Coronary artery (tissue), 2 donors: ENCODE data around the gene ACACA.

ENCODE experiments used
- DNase-seq: peaks from one replicate; pipeline ENCODE4 v3.0.0-alpha.2; 2017; ENCODE audit warnings: low spot score
- H3K27ac ChIP-seq, 2 donors: fragments of 200-600 bp; sonication (generic); one replicate each; pipeline ENCODE4 v1.5.1; 2016 to 2019
- H3K4me3 ChIP-seq: fragments of 200-600 bp; sonication (generic); 2 replicates; pipeline ENCODE4 v1.5.1; 2016; ENCODE audit warnings: mild to moderate bottlenecking, moderate library complexity
- TF ChIP-seq, protein P1 (sequence below): fragments of 200-600 bp; sonication (generic); IDR thresholded peaks from one replicate; pipeline ENCODE4 v1.5.1; 2019; ENCODE audit warnings: antibody characterized with exemption

ACACA gene

GRCh38 chr17:37111329-37111728, 295.3 kb downstream of the ACACA start:
- DNase-seq = no peak
- Histone ChIP-seq H3K27ac (no peak overlapping the region), H3K4me3 (no peak overlapping the region)
- TF ChIP-seq, protein P1, sequence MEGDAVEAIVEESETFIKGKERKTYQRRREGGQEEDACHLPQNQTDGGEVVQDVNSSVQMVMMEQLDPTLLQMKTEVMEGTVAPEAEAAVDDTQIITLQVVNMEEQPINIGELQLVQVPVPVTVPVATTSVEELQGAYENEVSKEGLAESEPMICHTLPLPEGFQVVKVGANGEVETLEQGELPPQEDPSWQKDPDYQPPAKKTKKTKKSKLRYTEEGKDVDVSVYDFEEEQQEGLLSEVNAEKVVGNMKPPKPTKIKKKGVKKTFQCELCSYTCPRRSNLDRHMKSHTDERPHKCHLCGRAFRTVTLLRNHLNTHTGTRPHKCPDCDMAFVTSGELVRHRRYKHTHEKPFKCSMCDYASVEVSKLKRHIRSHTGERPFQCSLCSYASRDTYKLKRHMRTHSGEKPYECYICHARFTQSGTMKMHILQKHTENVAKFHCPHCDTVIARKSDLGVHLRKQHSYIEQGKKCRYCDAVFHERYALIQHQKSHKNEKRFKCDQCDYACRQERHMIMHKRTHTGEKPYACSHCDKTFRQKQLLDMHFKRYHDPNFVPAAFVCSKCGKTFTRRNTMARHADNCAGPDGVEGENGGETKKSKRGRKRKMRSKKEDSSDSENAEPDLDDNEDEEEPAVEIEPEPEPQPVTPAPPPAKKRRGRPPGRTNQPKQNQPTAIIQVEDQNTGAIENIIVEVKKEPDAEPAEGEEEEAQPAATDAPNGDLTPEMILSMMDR = no peak

DNA sequence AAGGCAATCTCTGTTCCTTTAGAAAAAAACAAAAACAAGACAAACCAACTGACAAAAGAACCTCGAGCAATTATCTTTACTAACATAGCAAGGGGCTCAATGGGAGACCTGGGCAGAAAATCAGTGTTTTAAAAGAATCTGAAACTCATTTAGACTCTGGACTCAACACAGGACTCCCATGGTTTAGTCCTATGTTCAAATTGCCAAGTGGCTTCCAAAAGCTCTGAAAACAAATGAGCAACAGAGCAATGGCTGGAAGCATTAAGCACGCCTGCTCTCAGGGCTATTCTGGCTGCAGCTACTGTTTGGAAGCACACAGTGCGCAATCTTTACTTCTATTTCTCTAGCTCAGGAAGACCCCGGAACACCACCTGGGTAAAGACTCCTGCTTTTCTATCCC, 295.9 kb downstream of the ACACA start:
- H3K27ac ChIP-seq = no peak overlapping the region
- no peak for DNase-seq
- no peak overlapping the region for H3K4me3 ChIP-seq
- TF ChIP-seq, protein P1 = no peak

DNA sequence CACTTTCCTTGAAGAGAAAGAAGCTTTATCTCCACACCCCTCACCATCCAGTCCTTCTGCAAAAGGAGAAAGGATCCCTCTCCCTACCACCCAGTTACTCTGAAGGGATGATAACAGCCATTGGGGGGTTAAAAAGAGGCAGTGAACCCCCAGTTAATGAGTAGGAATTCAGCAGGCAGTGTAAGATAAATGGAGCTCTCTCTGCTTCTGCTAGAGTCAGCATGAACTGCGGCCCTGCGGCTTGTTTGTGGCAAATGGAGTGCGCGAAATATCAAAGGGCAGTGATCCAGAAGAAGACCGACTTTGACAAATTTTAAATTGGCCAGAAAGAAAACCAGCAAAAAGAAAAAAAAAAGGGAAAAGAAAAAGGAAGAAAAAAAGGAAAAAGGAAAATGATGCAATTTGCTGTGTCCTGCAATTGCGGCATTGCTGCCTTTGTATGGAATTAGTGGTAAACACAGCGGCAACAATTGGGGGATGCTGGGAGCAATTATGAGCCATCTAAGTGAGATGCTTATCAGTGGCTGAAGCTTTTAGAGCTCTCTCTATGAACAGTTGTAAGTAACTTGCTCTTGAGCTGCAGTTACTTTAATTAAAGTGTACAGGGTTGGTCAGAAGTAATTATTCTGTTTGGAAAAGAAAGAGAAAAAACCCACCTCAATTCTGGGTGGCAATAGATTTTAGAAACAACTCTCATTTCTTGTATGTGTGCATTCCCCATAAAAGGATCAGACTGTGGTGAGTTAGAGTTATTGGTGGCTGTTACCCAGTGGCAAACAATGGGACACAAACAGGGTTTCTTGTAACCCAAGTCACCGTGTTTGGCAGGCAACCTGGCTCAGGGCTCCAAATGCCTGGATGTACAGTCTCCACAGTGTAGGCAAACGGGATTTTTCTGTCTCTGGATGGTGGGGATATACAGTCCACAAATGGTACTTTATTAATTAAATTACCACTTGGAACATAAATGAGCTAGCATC, 296.6 kb downstream of the ACACA start:
- DNase-seq = no peak
- TF ChIP-seq, protein P1 = no peak
- no peak overlapping the region for H3K4me3 ChIP-seq
- no peak overlapping the region for H3K27ac ChIP-seq

DNA sequence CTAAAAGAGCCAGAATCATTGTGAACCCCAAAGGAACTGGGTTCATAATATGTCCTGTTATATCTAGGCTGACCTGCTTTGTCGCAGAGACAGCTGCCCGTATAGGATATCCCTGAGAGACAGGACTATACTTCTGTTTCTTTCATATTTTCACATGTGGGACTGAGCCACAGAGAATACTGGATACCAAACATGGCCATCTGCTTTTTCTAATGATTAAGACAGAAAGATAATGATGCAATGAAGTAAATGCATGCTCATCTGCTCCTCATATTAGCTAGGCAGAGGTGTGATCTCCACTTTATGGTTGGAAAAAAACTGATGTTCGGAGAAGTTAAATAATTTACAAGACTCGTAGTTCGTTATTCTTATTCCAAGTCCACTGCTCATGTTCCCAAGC, 297.5 kb downstream of the ACACA start:
- H3K4me3 ChIP-seq = no peak overlapping the region
- no peak overlapping the region for H3K27ac ChIP-seq
- TF ChIP-seq, protein P1 = no peak
- DNase-seq = no peak

DNA sequence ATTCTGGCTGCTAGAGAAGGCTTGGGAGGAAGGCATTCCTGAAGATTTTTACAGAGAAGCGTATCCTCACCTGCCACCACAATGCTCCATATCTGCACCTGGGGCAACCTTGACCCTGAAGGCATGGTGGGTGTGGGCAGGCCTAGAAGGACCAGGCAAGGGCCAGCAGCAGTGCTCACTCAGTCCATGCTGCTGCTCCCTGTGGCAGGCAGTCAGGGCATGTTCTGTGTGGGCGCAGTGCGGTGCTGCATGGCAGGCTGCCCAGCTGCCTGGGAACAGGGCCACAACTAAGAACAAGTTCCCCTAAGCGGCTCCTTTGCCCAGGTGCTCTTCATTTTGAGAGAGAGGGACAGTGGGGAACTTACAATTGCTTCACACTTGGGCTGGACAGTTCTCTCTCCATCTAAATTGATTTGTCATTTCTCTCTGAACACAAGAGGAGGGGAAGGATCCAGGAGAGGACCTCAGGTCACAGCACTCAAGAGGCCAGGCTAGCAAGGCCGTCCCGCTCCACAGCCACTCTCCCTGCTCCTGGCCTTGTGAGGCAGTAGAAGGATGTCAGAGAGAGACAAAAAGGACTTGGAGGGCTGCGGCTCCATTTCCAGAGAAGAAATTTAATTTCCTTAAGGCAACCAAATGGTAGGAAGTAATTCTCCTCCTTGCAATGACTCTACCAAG, 299.1 kb downstream of the ACACA start:
- DNase-seq = no peak
- TF ChIP-seq, protein P1 = no peak
- H3K4me3 ChIP-seq = no peak overlapping the region
- H3K27ac ChIP-seq = no peak overlapping the region

- DNase-seq = no peak
- H3K4me3 ChIP-seq = no peak overlapping the region
- H3K27ac ChIP-seq = no peak overlapping the region
- TF ChIP-seq, protein P1 = no peak
Observed at GRCh38 chr17:37106049-37106448, 300.6 kb downstream of the ACACA start.
